Epithelial cell of proximal tubule (primary cell): ENCODE data around the gene DCANP1. TPM values are rescaled to one million over a fixed set of nuclear protein-coding genes. Genes with fewer than 3 reads are reported as not detected.

Source experiments
- DNase-seq: peaks from one replicate; pipeline ENCODE4 v3.0.0-alpha.2; 2011; ENCODE audit warnings: low read depth
- H3K4me3 ChIP-seq: 2 replicates; pipeline ENCODE4 v1.5.1; 2011; ENCODE audit warnings: low read depth, mild to moderate bottlenecking, low read length
- total RNA-seq: library from RNA; depleted of rRNA; stranded (reverse); fragments of >200 nt; gene quantifications from 2 replicates; pipeline ENCODE4 v1.2.3, GENCODE V29; 2015
- TF ChIP-seq, protein P1 (sequence below): conservative IDR thresholded peaks from 2 replicates; pipeline ENCODE4 v1.5.1; 2012; ENCODE audit warnings: low read depth, mild to moderate bottlenecking, low read length

Gene DCANP1
- total RNA-seq, 1 donor from 2014 or later: not detected

DNA sequence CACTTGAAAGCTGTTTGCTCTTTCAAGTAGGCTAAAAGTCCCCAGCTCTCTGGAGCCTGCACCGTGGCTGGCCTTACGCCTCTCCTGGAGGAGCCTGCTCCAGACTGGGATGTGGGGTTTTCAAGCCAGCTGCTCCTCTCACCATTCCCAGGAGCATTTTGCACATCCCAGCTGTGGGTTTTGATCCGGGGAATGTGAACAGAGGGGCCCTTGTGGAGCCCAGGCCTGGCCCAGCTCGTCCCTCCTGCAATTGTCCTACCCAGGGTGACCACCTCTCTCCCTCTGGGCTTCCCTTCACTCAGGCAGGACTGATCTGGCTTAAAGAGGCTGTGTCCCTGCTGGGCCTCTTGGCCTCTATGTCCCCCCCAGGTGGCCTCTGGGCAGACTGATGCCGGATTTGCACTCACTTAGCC is 37.5 kb upstream of the DCANP1 start:
- no peak overlapping the region for H3K4me3 ChIP-seq
- DNase-seq: no peak
- TF ChIP-seq, protein P1, sequence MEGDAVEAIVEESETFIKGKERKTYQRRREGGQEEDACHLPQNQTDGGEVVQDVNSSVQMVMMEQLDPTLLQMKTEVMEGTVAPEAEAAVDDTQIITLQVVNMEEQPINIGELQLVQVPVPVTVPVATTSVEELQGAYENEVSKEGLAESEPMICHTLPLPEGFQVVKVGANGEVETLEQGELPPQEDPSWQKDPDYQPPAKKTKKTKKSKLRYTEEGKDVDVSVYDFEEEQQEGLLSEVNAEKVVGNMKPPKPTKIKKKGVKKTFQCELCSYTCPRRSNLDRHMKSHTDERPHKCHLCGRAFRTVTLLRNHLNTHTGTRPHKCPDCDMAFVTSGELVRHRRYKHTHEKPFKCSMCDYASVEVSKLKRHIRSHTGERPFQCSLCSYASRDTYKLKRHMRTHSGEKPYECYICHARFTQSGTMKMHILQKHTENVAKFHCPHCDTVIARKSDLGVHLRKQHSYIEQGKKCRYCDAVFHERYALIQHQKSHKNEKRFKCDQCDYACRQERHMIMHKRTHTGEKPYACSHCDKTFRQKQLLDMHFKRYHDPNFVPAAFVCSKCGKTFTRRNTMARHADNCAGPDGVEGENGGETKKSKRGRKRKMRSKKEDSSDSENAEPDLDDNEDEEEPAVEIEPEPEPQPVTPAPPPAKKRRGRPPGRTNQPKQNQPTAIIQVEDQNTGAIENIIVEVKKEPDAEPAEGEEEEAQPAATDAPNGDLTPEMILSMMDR: no peak

DNA sequence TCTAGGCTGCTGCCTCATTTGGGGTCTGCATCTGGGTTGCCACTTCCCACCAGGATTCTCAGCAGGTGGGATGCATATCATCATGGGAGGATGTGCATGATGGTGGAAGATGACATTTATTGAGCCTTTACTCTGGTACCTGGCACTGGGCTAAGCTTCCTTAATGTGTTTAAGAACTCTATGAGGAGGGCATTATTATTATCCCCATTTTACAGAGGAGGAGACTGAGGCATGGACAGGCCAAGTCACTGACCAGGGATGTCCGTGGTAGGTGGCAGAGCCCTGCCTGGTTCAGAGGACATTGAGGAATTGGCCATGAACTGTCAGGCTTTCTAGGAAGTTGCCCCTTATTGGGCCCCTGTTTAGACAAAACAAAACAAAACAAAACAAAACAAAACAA is 36.1 kb upstream of the DCANP1 start:
- TF ChIP-seq, protein P1: no peak
- no peak for DNase-seq
- no peak overlapping the region for H3K4me3 ChIP-seq

DNA sequence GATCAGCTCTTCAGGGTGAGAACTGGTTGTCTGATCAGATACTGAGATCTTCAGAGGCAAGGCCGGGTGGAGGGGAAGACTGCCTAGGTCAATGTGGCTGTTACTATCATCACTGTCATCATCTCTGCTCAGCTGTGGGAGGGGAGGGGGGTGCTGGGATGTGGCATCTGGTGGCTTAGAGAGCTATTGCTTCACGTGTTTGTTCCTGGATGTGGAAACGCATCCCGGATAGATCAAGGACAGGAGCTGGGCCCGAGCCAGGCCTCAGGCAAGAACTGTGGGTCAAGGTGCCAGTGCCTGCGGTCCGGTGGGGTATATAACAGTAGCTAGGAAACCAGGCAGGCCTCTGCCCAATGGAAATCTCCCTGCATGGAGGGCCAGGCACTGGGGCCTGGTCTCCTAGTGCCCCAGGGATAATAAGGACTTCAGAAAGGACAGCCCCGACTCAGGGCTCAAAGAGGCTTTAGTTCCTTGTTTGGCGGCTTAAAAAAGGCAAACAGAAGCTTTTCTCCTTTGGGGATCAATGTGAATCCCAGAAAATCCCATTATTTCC is 35.3 kb upstream of the DCANP1 start:
- TF ChIP-seq, protein P1: no peak
- H3K4me3 ChIP-seq: no peak overlapping the region
- no peak for DNase-seq

DNA sequence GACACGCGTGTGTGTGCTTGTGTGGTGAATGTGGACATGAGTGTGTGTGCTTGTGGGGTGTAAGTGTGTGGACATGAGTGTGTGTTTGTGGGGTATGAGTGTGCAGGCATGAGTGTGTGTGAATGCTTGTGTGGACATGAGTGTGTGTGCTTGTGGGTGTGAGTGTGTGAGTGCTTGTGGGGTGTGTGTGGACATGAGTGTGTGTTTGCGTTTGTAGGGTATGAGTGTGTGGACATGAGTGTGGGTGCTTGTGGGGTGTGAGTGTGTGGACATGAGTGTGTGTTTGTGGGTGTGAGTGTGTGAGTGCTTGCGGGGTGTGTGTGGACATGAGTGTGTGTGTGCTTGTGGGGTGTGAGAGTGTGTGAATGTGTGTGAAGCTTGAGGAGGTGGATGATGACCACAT is 34.8 kb upstream of the DCANP1 start:
- H3K4me3 ChIP-seq: no peak overlapping the region

DNA sequence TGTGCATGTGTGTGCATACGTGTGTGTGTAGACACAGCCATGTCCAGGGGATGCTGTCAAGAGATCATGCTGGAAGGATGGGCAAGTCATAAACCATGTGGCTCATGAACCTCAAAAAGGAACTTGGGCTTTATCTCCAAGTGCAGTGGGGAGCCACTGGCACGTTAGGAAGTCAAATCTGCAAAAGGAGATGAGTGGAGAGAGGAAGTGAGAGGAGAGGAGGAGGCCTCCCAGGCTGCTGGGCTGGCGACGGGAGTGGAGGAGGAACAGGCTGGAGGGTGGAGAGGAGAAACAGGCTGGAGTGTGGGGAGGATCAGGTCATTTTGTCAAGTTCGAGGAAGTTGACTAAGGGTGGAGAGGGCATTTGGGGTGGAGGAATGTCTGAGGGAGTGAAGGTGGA is 34.2 kb upstream of the DCANP1 start:
- TF ChIP-seq, protein P1: no peak
- DNase-seq: no peak

More for the DNA sequence above, 34.8 kb upstream of the DCANP1 start:
- TF ChIP-seq, protein P1: no peak
- no peak for DNase-seq

DNA sequence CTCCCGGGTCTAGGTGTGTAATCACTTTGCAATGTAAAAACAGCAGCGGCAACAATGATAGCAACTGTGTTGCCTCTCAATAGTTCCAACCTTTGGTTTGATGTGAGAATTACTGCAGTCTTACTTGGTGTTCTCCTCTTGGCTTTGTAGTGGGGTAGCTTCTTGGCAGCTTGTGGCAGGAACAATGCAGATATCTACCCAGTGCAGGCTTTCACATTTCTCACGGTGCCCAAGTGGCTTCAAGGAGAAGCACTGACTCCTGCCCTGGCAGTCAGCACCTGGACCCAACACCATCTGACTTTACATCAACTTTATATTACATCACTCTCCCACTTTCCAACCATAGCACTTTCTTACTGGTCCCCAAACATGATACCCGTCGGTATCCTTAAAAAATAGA is 33.4 kb upstream of the DCANP1 start:
- DNase-seq: no peak
- TF ChIP-seq, protein P1: no peak
- H3K4me3 ChIP-seq: no peak overlapping the region

More for the DNA sequence above, 34.2 kb upstream of the DCANP1 start:
- no peak overlapping the region for H3K4me3 ChIP-seq

DNA sequence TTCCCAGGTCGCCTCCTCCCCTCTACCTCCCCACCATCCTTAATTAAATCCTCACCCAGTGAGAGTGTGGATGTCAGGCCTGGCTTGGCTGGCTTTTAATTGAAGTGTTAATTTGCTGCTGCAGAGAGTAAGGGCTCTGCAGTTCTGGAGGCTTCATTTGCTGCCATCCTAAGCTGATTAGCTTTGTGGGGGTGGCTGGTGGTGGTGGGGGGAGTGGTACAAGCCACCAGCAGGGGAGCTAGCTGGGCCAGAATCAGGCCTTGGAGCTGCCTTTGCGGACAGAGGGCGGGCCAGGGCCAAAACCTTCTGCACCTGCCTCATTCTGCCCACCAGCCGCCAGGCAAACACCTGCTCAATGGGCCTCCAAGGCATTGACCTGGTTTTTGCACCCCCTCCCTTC is 31.8 kb upstream of the DCANP1 start:
- no peak for DNase-seq
- H3K4me3 ChIP-seq: no peak overlapping the region
- TF ChIP-seq, protein P1: no peak
